GM21526 (cell line): ENCODE results near the gene MANEAL.
"Not testable (repeated sequence)": the region's sequence is repeated elsewhere in the genome, so short reads cannot be mapped to it uniquely, and the experiment has no call there.

Experiments used
- ATAC-seq: cut with Tn5 transposase; IDR thresholded peaks from one replicate; pipeline ENCODE4 v1.9.1; 2021; ENCODE audit warnings: moderate library complexity; ENCODE audit not compliant: unreplicated experiment, low FRiP score

MANEAL gene

GRCh38 chr1:37793773-37794371 lies at the start of gene MANEAL:
TSS of gene MANEAL (plus strand) at chr1:37793847. CDS start at chr1:37794183, 336 bp downstream.
- ATAC-seq = peak; percentile 51

- ATAC-seq = no peak
Measured at GRCh38 chr1:37746806-37747205, 46.8 kb upstream of the MANEAL start.

GRCh38 chr1:37748565-37748964 lies 45.1 kb upstream of the MANEAL start:
- no peak for ATAC-seq

GRCh38 chr1:37752213-37752582 lies 41.4 kb upstream of the MANEAL start:
- no peak for ATAC-seq

- no peak for ATAC-seq
Measured at GRCh38 chr1:37752583-37753471, 40.8 kb upstream of the MANEAL start.

- no peak for ATAC-seq
Measured at GRCh38 chr1:37753473-37754321, 40.0 kb upstream of the MANEAL start.

GRCh38 chr1:37755290-37755689 lies 38.4 kb upstream of the MANEAL start:
- ATAC-seq = no peak

GRCh38 chr1:37755951-37756560 lies 37.6 kb upstream of the MANEAL start:
- no peak for ATAC-seq

- ATAC-seq = no peak
Measured at GRCh38 chr1:37759451-37759850, 34.2 kb upstream of the MANEAL start.

- ATAC-seq = no peak
Measured at GRCh38 chr1:37761416-37762095, 32.1 kb upstream of the MANEAL start.

- ATAC-seq = no peak
Measured at GRCh38 chr1:37762516-37762915, 31.1 kb upstream of the MANEAL start.

- no peak for ATAC-seq
Measured at GRCh38 chr1:37763791-37764413, 29.7 kb upstream of the MANEAL start.

GRCh38 chr1:37764414-37764825 lies 29.2 kb upstream of the MANEAL start:
- no peak for ATAC-seq

GRCh38 chr1:37764888-37765441 lies 28.7 kb upstream of the MANEAL start, which contains the start of gene EPHA10:
TSS of gene EPHA10 (minus strand) at chr1:37765120. CDS start at chr1:37765066, 54 bp downstream.
- no peak for ATAC-seq

- ATAC-seq = no peak
Measured at GRCh38 chr1:37765916-37766664, 27.6 kb upstream of the MANEAL start.

- no peak for ATAC-seq
Measured at GRCh38 chr1:37767488-37767887, 26.2 kb upstream of the MANEAL start.

GRCh38 chr1:37771440-37771839 lies 22.2 kb upstream of the MANEAL start:
- not testable (repeated sequence) for ATAC-seq

- ATAC-seq = no peak
Measured at GRCh38 chr1:37776946-37777516, 16.6 kb upstream of the MANEAL start.
